Upper lobe of left lung (tissue), 4 donors: ENCODE data around the gene ERFL.

Experiments
- EP300 ChIP-seq, 4 donors: sonication (generic); formaldehyde crosslinking; IDR thresholded peaks; one replicate each; pipeline ENCODE4 v1.5.1; 2017; ENCODE audit warnings: antibody characterized with exemption in 4 of 4, control low read depth in 2 of 4
- TF ChIP-seq, protein P1 (sequence below), 6 experiments: fragments of 450-650 bp in 4 of 6; fragments of 200-600 bp in 2 of 6; sonication (generic) in 2 of 6; IDR thresholded peaks; one replicate each; pipeline ENCODE4 v1.5.1; 2016 to 2019; ENCODE audit warnings: antibody characterized with exemption in 6 of 6

DNA sequence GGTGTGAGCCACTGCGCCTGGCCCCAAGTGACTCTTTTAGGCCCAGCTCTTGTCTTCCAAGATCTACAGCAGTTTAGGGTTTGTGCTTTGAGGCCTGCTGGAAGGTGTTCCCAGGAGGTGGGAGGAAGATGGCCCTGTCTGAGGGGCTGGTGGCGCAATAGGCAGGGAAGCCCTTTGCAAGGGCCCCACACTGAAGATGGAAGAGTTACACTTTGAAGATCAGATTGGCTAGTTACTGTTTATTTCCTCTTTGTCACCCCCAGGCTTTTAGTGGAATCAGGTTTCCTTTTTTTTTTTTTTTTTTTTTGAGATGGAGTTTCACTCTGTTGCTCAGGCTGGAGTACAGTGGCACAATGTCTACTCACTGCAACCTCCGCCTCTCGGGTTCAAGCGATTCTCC is 32.7 kb upstream of the ERFL start:
- no peak for TF ChIP-seq EP300 (IDR thresholded peaks at IDR 0.05)
- TF ChIP-seq, protein P1, sequence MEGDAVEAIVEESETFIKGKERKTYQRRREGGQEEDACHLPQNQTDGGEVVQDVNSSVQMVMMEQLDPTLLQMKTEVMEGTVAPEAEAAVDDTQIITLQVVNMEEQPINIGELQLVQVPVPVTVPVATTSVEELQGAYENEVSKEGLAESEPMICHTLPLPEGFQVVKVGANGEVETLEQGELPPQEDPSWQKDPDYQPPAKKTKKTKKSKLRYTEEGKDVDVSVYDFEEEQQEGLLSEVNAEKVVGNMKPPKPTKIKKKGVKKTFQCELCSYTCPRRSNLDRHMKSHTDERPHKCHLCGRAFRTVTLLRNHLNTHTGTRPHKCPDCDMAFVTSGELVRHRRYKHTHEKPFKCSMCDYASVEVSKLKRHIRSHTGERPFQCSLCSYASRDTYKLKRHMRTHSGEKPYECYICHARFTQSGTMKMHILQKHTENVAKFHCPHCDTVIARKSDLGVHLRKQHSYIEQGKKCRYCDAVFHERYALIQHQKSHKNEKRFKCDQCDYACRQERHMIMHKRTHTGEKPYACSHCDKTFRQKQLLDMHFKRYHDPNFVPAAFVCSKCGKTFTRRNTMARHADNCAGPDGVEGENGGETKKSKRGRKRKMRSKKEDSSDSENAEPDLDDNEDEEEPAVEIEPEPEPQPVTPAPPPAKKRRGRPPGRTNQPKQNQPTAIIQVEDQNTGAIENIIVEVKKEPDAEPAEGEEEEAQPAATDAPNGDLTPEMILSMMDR (IDR thresholded peaks at IDR 0.05): no peak
